Non-pigmented ciliary epithelial cell (primary cell): ENCODE results near the gene XPO6.
"Not testable (repeated sequence)": the region's sequence is repeated elsewhere in the genome, so short reads cannot be mapped to it uniquely, and the experiment has no call there.

Experiments used
- DNase-seq: peaks from one replicate; pipeline ENCODE4 v3.0.0-alpha.2; 2010; ENCODE audit warnings: low read depth

The XPO6 gene

GRCh38 chr16:28155293-28155692, 56.5 kb downstream of the XPO6 start:
- DNase-seq, result no peak

GRCh38 chr16:28151180-28151579, 60.6 kb downstream of the XPO6 start:
- no peak for DNase-seq

DNA sequence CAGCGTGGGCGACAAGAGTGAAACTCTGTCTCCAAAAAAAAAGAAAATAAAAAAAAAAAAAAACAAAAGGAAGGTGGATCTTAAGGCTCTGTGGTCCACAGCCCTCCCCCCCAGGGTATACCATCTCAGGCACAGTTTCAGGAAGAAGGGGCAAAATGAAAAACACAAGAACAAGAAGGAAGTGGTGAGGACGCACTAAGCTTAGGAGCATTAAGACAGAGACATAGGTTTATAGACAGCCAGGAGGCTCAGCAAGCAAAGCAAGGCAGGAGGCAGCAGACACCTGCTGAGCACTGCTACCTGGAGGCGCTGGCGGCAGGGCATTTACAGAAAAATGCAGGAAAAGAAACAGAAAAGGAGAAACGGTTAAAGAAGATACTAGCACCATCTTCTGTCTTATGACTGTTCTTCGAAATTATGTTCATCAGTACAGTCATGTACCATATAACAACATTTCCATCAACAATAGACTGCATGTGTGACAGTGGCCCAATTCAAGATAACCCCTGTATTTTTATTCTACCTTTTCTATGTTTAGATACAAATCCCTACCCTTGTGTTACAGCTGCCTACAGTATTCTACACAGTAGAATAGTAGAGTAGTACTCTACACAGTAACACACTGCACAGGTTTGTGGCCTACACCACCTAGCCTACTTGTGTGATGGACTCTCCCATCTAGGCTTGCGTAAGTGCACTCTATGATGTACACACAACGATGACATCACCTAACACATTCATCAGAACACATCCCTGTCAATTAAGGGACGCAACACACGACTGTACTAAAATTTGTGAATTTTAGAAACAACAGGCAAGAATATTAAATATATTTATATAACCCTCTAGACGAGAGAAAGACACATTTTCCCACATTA, 62.5 kb downstream of the XPO6 start:
- no peak for DNase-seq

GRCh38 chr16:28146536-28146935, 65.2 kb downstream of the XPO6 start:
- no peak for DNase-seq

GRCh38 chr16:28145796-28146195, 66.0 kb downstream of the XPO6 start:
- DNase-seq, result no peak

DNA sequence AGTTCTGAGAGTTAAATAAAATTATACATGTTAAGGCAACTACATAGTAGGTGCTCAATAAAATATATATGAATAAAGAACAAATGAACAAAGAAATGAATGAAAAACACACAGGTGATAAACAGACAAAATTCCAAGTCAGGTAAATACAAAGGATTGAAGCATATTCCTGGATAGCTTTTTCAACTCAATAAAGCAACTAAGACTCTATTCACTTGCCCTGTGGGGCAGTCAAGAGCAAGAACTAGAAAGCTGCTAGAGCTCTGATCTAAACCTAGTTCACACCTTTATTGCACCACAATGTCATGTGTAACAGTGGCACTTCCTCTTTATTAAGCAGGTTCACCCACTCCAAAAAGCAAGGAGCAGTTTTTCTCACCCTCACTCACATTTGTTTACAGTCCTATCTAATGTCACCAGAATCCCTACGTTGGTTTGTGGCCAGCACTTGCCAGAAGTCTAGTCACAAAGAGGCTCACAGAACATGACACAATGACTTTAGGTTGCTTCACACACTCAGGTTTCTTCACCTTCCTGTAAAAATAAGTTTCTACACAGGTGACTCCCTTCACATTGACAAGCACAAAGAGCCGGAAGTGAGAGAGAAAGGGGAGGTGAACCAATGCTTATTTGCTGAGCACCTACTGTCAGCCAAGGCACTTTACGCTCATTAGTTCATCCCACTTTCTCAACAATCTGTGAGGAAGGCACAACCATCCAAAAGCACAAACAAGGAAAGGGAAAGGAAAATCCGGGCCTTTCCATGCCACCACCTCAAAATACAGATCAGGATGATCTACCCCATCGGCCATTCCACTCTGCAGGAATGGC, 70.8 kb downstream of the XPO6 start:
- no peak for DNase-seq

DNA sequence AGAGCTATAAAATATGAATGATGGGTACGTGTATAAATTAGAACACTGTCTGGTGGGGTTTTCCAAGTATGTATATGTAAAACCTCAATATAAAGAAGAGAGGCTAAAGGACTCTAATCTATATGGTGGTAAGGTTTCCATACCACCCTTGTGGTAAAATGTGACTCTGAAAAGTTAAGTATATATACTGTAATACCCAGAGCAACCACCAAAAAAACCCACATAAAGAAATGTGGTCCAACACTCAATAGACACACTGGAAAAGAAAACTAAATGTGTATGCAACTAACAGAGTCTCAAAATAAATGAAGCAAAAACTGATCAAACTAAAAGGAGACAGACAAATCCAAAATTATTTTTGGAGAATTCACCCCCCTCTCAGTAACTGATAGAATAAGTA, 72.2 kb downstream of the XPO6 start:
- no peak for DNase-seq

GRCh38 chr16:28136751-28137434, 74.9 kb downstream of the XPO6 start:
- DNase-seq, result no peak

DNA sequence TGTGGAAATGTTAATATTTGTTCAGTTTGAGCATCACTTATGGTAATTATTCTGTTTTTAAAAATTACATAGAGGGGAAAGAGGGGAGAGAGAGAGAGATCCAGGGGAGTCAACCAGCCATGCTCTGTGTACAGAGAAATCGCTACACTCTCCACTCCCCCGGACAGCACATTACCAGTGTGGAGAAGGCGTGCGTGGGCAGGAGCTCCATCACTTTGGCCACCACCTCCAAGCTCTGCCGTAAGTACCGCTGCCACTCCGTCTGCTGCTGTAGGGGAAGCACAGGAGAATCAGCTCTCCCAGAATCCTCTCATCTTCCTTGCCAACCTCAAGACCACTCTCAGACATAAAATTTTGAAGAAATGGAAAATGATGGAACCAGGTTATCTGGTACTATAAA, 78.1 kb downstream of the XPO6 start:
- DNase-seq, result no peak

DNA sequence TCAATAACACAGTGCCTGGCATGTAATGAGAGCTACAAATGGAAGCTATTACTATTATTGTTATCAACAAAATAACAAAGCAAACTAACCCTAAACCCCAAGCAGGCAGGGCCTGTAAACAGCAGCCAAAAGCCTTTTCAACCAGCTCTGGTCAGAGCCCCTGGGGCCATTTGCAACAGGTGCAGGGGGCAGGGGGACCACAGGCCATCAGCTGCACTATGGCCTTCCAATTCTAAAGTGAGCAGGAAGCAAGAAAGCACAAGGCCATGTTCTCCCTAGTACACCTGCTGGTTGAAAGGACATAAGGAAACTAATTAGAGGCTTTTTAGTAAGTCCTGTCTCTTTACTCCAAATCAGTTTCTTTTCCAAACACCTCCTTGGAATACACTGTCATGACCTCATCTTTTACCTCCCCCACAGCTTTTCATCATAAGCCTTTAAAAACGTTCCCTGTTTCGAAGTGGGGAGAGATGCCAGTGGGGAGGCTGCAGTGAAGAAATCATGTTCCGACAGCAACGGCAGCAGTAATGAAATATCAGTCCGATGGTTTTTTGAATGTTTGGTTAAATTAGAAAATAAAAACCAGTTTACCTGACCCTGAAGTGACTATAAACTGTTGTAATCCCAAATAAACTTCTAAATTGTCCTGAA, 79.9 kb downstream of the XPO6 start:
- no peak for DNase-seq

- no peak for DNase-seq
These were observed 80.6 kb downstream of the XPO6 start for GRCh38 chr16:28131181-28131580.

GRCh38 chr16:28130099-28131088, 81.4 kb downstream of the XPO6 start:
- DNase-seq, result no peak

DNA sequence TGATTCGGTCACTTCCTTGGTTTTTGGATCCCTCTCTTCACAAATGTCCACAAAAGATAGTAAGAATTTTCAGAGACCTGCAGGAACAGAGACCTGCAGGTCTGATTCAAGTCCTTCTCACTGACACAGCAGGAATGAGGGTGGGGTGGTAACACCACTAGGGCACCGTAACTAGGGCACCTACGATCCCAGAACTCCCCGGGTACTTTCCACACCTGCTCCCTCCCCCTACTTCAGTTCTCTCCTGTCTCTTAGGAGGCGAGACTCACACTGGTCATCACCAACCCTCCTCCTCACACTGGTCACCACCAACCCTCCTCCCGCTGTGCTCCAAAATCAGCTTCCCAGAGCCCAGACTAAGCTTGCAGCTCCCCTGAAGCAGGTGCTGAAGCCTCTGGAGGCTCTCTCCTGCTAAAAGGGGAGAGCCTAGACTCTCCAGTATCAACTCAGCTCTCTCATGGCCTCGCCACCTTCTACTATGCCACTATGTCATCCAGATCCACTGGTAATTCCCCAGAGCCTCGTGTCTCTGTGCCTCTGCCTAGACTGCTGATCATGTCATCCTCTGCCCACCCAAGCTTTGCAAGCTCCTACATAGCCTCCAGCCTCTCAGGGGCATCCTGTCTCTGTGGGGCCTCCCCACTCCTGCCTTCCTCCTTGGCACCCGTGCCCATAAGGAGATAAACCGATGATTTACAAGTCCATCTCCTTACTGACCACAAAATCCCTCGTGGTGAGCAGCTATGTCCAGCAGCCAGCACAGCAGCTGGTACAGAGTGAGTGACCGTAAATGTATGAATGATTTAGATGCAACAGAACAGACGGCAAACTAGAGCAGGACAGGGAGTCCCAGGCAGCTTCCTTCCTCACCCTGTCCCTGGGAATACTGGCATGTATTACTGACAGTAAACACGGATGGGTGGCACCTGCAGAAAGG, 84.8 kb downstream of the XPO6 start:
- DNase-seq, result no peak

- DNase-seq, result no peak
These were observed 86.2 kb downstream of the XPO6 start for GRCh38 chr16:28125592-28125991.

DNA sequence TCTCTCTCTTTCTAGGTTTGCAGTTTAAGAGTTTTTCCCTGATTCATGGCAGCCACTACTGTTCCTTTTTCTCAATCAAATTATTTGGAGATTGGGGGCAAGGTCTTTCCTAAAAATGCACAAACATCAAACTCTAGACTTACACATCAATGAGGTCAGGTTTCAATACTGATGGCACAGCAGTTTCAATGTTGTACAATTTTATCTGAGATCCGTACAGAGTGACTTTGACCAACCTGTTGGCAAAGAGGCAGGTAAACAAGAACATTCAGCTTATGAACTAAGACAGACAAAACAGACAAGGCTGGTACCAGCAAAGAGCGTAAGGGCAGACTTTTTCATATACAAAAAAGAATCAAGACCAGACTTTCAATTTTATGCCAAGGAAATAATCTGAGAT, 90.2 kb downstream of the XPO6 start:
- no peak for DNase-seq

GRCh38 chr16:28120754-28121153, 91.0 kb downstream of the XPO6 start:
- no peak for DNase-seq

DNA sequence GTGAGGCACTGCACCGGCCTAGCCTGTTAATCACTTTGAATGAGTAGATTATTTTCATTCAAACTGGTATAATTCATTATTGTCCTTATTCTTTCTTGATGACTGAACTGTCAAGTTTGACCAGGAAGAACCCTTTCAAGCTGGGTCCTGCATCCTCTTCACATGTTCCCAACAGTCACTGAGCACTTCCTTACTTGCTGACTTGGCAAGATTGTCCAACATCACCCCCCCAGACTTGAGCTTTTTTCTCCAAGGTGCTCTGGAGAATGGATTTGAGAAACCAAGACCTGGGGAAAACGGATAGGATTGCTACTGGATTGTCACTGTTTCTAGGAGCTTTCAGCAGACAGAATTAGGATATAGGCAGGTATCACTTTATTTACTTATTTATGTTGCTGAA, 93.1 kb downstream of the XPO6 start:
- DNase-seq, result no peak

GRCh38 chr16:28117168-28117565, 94.6 kb downstream of the XPO6 start:
- DNase-seq, result no peak

DNA sequence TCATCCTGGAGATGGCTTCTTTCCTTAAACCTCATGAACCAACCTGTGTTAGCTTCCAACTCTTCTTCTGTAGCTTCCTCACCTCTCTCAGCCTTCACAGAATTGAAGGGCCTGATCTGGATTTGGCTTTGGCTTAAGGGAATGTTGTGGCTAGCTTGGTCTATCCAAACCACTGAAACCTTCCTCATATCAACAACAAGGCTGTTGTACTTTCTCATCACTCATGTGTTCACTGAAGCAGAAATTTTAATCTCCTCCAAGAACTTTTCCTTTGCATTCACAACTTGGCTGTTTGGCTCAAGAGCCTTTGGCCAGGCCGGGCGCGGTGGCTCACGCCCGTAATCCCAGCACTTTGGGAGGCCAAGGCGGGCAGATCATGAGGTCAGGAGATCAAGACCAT, 95.9 kb downstream of the XPO6 start:
- not testable (repeated sequence) for DNase-seq

DNA sequence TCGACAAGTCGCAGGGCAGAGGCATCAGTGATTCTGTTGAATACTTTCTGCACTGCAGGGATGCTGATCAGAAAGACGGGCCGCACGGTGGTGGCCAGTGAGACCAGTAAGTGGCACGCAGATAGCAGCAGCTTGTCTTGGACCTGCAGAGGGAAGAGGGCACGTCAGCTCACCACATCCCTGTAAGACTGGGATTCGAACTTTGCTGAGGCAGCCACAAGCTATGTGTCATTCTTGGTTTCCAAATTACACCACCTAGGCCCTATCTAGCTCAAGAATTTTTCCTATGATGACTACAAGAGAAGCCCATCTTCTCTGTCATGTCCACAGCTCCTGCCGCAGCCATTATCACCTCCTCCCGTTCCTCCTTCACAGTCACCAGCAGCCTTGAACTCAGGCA, 98.9 kb downstream of the XPO6 start:
- DNase-seq, result no peak
